GM12892 (cell line): Measurements from ENCODE around the gene RBM19.

ENCODE experiments used
- POLR2A ChIP-seq: IDR thresholded peaks from 2 replicates; pipeline ENCODE4 v1.6.1; 2011; ENCODE audit warnings: low read depth, low read length, control low read depth
- POLR2AphosphoS5 ChIP-seq: IDR thresholded peaks from 2 replicates; pipeline ENCODE4 v1.6.1; 2011; ENCODE audit warnings: low read depth, low read length, control low read depth

- TF ChIP-seq POLR2AphosphoS5, result no peak
- TF ChIP-seq POLR2A, result no peak
Observed at GRCh38 chr12:113794774-113795173, 171.4 kb downstream of the RBM19 start.
